Measurements from ENCODE around the gene OR6C75. TPM values are rescaled to one million over a fixed set of nuclear protein-coding genes. Genes with fewer than 3 reads are reported as not detected.
"Not testable (repeated sequence)": the region's sequence is repeated elsewhere in the genome, so short reads cannot be mapped to it uniquely, and the experiment has no call there.

The OR6C75 gene
- polyA plus RNA-seq (2011; rRNA removed), result not detected in 2 replicates
- not detected in 2 replicates for polyA minus RNA-seq (2011; rRNA and poly(A)+ RNA removed)

DNA sequence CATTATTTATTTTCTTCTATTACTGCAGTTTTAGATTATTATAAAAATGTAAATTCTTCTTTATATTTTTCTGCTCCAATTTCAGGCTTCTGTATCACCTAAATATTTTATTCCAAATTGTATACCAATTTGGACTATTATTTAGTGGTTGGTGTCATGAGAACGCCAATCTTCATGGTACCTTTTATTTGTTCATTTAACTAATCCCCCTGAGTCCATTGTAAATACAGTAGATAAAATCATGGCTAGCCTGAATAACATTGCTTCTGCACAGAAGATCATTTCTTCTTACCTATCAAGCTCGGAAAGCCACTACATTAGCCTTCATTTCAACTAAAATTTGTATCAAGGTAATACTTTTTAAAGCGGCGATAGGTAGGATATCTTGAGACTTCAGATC, at the start of gene OR6C75:
OR6C75 (plus strand) TSS at position 301 of the 400 bp plus-strand sequence. CDS start 2,136 bp downstream, outside the sequence.
- TF ChIP-seq, protein P1, sequence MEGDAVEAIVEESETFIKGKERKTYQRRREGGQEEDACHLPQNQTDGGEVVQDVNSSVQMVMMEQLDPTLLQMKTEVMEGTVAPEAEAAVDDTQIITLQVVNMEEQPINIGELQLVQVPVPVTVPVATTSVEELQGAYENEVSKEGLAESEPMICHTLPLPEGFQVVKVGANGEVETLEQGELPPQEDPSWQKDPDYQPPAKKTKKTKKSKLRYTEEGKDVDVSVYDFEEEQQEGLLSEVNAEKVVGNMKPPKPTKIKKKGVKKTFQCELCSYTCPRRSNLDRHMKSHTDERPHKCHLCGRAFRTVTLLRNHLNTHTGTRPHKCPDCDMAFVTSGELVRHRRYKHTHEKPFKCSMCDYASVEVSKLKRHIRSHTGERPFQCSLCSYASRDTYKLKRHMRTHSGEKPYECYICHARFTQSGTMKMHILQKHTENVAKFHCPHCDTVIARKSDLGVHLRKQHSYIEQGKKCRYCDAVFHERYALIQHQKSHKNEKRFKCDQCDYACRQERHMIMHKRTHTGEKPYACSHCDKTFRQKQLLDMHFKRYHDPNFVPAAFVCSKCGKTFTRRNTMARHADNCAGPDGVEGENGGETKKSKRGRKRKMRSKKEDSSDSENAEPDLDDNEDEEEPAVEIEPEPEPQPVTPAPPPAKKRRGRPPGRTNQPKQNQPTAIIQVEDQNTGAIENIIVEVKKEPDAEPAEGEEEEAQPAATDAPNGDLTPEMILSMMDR (IDR thresholded peaks at IDR 0.05; ENCODE audit: low read depth, low read length), result no peak
- CTCF ChIA-PET, result no interaction called here
- H3K9me3 ChIP-seq (ENCODE audit: control insufficient read depth, insufficient read depth, low read length), result no peaks in the 10 kb centered on the region
- H3K27ac ChIP-seq (ENCODE audit: low read depth, low read length), result no peak within 1 kb of the TSS
- no peaks in the 10 kb centered on the region for H3K27me3 ChIP-seq (ENCODE audit: control insufficient read depth, insufficient read depth, low read length)
- POLR2A ChIA-PET, result no interaction called here
- no peak within 1 kb of the TSS for H3K4me3 ChIP-seq (ENCODE audit: low read depth, low read length)
- DNase-seq (ENCODE audit: low read depth, low spot score), result no peak

DNA sequence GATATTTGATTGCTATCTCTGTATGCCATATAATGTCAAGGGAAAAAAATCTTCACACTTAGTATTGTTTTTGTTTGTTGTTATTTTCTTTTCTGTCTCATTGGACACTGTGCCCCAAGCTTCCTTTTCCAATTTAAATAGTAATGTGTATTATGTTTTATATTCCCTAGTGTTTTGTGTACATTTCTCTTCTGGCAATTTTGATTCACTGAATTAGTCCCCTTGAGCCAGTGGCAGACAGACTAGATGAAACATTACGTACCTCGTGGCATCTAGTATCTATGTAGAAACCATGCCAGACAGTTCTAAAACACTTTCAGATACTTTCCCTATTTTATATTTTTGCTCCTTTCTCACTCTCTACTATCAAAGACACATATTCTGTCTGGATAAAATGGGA, 48.7 kb upstream of the OR6C75 start, which contains the start of gene OR6C1:
OR6C1 (plus strand) TSS at position 301 of the 400 bp plus-strand sequence. CDS start 6,257 bp downstream, outside the sequence.
- ChIA-PET CTCF (no interaction called here), POLR2A (no interaction called here)
- Histone ChIP-seq H3K4me3 (ENCODE audit: low read depth, low read length) (no peak within 1 kb of the TSS), H3K27me3 (ENCODE audit: control insufficient read depth, insufficient read depth, low read length) (no peaks in the 10 kb centered on the region), H3K27ac (ENCODE audit: low read depth, low read length) (no peak within 1 kb of the TSS), H3K9me3 (ENCODE audit: control insufficient read depth, insufficient read depth, low read length) (no peaks in the 10 kb centered on the region)
- TF ChIP-seq, protein P1 (IDR thresholded peaks at IDR 0.05; ENCODE audit: low read depth, low read length), result no peak
- no peak for DNase-seq (ENCODE audit: low read depth, low spot score)

DNA sequence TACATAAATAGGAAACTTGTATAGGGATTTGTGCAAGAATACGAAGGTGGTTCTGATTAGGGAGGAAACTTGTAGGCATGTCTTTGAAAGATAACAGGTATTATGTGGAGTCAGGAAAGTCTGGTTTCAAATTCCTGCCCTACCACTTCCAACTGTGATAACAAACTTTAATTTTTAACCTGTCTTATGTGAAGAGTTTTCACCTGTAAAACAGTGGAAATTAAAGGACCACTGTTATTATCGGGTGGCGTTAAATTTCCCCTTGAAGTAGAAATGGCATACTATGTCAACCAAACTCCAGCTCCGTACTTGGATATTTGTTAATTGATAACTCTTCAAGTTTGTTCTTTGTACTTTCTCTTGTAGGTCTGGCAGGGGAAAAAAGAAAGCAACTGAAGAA, 42.6 kb upstream of the OR6C75 start:
- CTCF ChIA-PET, result no interaction called here
- POLR2A ChIA-PET, result no interaction called here
- DNase-seq (ENCODE audit: low read depth, low spot score), result no peak
- no peaks in the 10 kb centered on the region for H3K27me3 ChIP-seq (ENCODE audit: control insufficient read depth, insufficient read depth, low read length)
- H3K4me3 ChIP-seq (ENCODE audit: low read depth, low read length), result no peak overlapping the region
- TF ChIP-seq, protein P1 (IDR thresholded peaks at IDR 0.05; ENCODE audit: low read depth, low read length), result no peak
- H3K9me3 ChIP-seq (ENCODE audit: control insufficient read depth, insufficient read depth, low read length), result no peaks in the 10 kb centered on the region
- H3K27ac ChIP-seq (ENCODE audit: low read depth, low read length), result no peak overlapping the region

DNA sequence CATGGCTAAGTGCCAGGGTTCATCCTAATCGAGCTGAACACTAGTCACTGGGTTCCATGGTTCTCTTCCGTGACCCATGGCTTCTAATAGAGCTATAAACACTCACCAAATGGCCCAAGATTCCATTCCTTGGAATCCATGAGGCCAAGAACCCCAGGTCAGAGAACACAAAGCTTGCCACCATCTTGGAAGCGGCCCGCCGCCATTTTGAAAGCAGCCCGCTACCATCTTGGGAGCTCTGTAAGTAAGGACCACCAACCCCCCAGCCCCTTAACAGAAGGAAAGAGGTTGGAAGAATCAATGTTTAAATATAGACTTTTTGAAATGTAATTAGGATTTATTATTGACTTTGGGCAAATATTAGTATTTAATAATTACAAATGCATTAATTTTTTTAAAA, 37.0 kb upstream of the OR6C75 start:
- DNase-seq (ENCODE audit: low read depth, low spot score); H3K27ac ChIP-seq (ENCODE audit: low read depth, low read length); CTCF ChIA-PET; H3K27me3 ChIP-seq (ENCODE audit: control insufficient read depth, insufficient read depth, low read length); H3K4me3 ChIP-seq (ENCODE audit: low read depth, low read length); H3K9me3 ChIP-seq (ENCODE audit: control insufficient read depth, insufficient read depth, low read length); POLR2A ChIA-PET: not testable (repeated sequence)

DNA sequence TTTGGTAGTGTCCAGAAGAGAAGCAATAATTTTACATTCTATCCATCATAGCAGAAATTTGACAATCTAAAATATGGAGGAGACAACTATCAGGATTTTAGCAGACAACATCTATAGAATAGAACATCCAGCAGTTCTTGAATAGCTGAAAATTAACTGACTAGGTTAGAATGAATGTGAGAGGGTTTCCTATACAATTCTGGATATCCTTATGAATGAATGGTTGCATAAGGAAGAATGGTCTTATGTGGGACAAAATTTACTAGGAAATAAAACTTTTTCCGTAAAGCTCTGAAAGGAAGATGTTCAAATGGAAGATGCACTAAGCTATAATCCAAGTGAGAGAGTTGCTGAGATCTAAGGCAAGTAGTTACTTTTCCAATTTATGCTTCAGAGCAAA, 32.3 kb upstream of the OR6C75 start, which contains the start of gene OR6C3:
OR6C3 (plus strand) TSS at position 301 of the 400 bp plus-strand sequence. CDS start 955 bp downstream, outside the sequence.
- Histone ChIP-seq H3K27ac (ENCODE audit: low read depth, low read length) (no peak within 1 kb of the TSS), H3K4me3 (ENCODE audit: low read depth, low read length) (no peak within 1 kb of the TSS), H3K27me3 (ENCODE audit: control insufficient read depth, insufficient read depth, low read length) (no peaks in the 10 kb centered on the region), H3K9me3 (ENCODE audit: control insufficient read depth, insufficient read depth, low read length) (no peaks in the 10 kb centered on the region)
- ChIA-PET POLR2A (no interaction called here), CTCF (no interaction called here)
- TF ChIP-seq, protein P1 (IDR thresholded peaks at IDR 0.05; ENCODE audit: low read depth, low read length), result no peak
- no peak for DNase-seq (ENCODE audit: low read depth, low spot score)

All from AG04450 (cell line).